ENCODE data around the gene TP53I11. TPM values are rescaled to one million over a fixed set of nuclear protein-coding genes. Genes with fewer than 3 reads are reported as not detected.

TP53I11 gene
- total and polyA plus RNA-seq, 2 donors (not counting 3 experiments of a cell fraction or from before 2014, with no cell fraction given): 31.5 to 79.4 TPM

GRCh38 chr11:44973632-44974401 is 23.1 kb upstream of the TP53I11 start:
- Histone ChIP-seq H3K27me3 (ENCODE audit: control insufficient read depth in 2 of 2, insufficient read depth in 2 of 2, low read length in 2 of 2) (peaks cover 0 to 3% of the 10 kb centered on the region in 2 experiments), H3K36me3 (ENCODE audit: control insufficient read depth in 2 of 2, extremely low read depth in 1 of 2, insufficient read depth in 2 of 2, low read length in 2 of 2) (no peaks in the 10 kb centered on the region), H3K79me2 (ENCODE audit: control insufficient read depth, insufficient read depth, low read length) (no peaks in the 10 kb centered on the region), H4K20me1 (replicated peaks; ENCODE audit: control insufficient read depth, extremely low read depth, insufficient read depth, low read length) (no peaks in the 10 kb centered on the region), H3K4me2 (ENCODE audit: insufficient read depth, low read length) (no peak overlapping the region), H3K4me1 (ENCODE audit: control insufficient read depth, extremely low read depth, insufficient read depth, low read length) (peaks cover 19% of the 10 kb centered on the region), H3K9ac (replicated peaks; ENCODE audit: extremely low read depth, insufficient read depth, low read length) (no peak overlapping the region), H3K27ac (ENCODE audit: insufficient read depth, low read depth, low read length) (no peak overlapping the region), H3K9me1 (replicated peaks; ENCODE audit: control insufficient read depth, extremely low read depth, insufficient read depth, low read length) (no peaks in the 10 kb centered on the region), H3K4me3 (replicated peaks in 1 of 3; ENCODE audit: insufficient read depth in 1 of 3, low read depth in 1 of 3, low read length in 3 of 3) (no peak overlapping the region), H2AFZ (ENCODE audit: low read depth, low read length) (no peak overlapping the region), H3K9me3 (replicated peaks; ENCODE audit: control insufficient read depth, insufficient read depth, low read length) (no peaks in the 10 kb centered on the region)
- DNase-seq (ENCODE audit: low read depth, low spot score) (no peak), FAIRE-seq (no peak)
- intact Hi-C loops (cut with micrococcal nuclease) (no loop called here), dilution Hi-C loops (cut with MboI; ENCODE audit: extremely low pct_ligation_motif_present, low sequenced_read_pairs) (no loop called here)
- ChIA-PET POLR2A (no interaction called here), CTCF (no interaction called here)
- BruUV-seq (replicated peaks): no TSS peak
- TF ChIP-seq MYC (IDR thresholded peaks at IDR 0.05; ENCODE audit: low read depth, low read length) (no peak), FOS (IDR thresholded peaks at IDR 0.05; ENCODE audit: borderline replicate concordance, insufficient read depth, low read length) (no peak), POLR2A (IDR thresholded peaks at IDR 0.05; ENCODE audit: low read depth, low read length) (no peak), POLR2AphosphoS5 (IDR thresholded peaks at IDR 0.05; ENCODE audit: insufficient read depth, low read depth, low read length) (no peak), CTCF (IDR thresholded peaks at IDR 0.05; ENCODE audit: extremely low read depth in 1 of 2, insufficient read depth in 1 of 2, low read depth in 1 of 2, low read length in 2 of 2) (no peak), GATA2 (IDR thresholded peaks at IDR 0.05; ENCODE audit: insufficient read depth, insufficient read length, low read depth, low read length) (no peak), JUN (IDR thresholded peaks at IDR 0.05; ENCODE audit: borderline replicate concordance, insufficient read depth, insufficient read length, low read depth) (no peak), MAX (IDR thresholded peaks at IDR 0.05; ENCODE audit: insufficient read depth, insufficient read length) (no peak), EZH2 (IDR thresholded peaks at IDR 0.05; ENCODE audit: borderline replicate concordance, low read depth, low read length, severe bottlenecking) (no peak)

All from endothelial cell of umbilical vein (primary cell).